Omental fat pad (tissue), 4 donors: Measurements from ENCODE around the gene ARL6IP5. TPM values are rescaled to one million over a fixed set of nuclear protein-coding genes. Genes with fewer than 3 reads are reported as not detected.

Experiments used
- ATAC-seq: fragments of 150-250 bp; one replicate; pipeline ENCODE4 v1.9.1; 2016; ENCODE audit warnings: mild to moderate bottlenecking, moderate library complexity; ENCODE audit not compliant: low FRiP score
- DNase-seq: peaks from one replicate; pipeline ENCODE4 v3.0.0-alpha.2; 2019; ENCODE audit warnings: low spot score
- total RNA-seq, 4 donors: library from RNA; depleted of rRNA; stranded (reverse); fragments of >200 nt; gene quantifications; one replicate each; pipeline ENCODE4 v1.1.0, GENCODE V29; 2016
- TF ChIP-seq, protein P1 (sequence below), 3 donors: fragments of 450-650 bp; IDR thresholded peaks; one replicate each; pipeline ENCODE4 v1.5.1; 2016 to 2017; ENCODE audit warnings: antibody characterized with exemption in 3 of 3, mild to moderate bottlenecking in 3 of 3, moderate library complexity in 2 of 3

ARL6IP5 gene
- total RNA-seq, 4 donors from 2014 or later, result 113 to 215 (median 199) TPM

DNA sequence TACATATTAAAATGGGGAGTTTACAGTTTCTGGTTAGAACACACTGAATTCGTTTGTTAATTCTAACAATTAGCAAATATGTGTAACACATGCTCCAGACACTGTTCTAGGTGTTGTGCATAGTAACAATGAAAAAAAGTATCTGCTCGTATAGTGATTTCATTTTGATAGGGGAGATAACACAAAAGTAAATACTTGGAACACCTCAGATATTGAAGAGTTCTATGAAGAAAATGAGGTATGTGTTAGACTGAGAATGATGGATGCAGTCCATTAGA is 25.9 kb upstream of the ARL6IP5 start:
- TF ChIP-seq, protein P1, sequence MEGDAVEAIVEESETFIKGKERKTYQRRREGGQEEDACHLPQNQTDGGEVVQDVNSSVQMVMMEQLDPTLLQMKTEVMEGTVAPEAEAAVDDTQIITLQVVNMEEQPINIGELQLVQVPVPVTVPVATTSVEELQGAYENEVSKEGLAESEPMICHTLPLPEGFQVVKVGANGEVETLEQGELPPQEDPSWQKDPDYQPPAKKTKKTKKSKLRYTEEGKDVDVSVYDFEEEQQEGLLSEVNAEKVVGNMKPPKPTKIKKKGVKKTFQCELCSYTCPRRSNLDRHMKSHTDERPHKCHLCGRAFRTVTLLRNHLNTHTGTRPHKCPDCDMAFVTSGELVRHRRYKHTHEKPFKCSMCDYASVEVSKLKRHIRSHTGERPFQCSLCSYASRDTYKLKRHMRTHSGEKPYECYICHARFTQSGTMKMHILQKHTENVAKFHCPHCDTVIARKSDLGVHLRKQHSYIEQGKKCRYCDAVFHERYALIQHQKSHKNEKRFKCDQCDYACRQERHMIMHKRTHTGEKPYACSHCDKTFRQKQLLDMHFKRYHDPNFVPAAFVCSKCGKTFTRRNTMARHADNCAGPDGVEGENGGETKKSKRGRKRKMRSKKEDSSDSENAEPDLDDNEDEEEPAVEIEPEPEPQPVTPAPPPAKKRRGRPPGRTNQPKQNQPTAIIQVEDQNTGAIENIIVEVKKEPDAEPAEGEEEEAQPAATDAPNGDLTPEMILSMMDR (IDR thresholded peaks at IDR 0.05), result no peak
- DNase-seq (no peak), ATAC-seq (no peak)

DNA sequence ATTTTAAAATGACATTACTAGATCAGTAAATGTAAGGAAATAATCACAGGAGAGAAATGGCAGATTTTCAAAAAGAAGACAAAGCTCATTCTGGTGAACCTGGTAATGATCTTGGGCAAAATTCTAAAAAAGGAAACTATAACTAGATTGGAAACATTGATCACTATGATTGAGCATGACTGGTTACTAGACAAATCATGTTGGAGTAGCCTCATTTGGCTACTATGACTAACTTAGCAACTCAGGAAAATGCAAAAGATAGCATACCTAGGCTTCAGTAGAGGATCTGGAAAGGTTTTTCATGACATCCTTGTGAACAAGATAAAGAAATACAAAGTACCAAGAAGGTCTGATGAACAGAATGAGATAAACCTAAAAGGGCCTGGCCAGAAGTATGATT is 25.0 kb upstream of the ARL6IP5 start:
- ATAC-seq, result no peak
- TF ChIP-seq, protein P1 (IDR thresholded peaks at IDR 0.05), result no peak
- DNase-seq, result no peak

DNA sequence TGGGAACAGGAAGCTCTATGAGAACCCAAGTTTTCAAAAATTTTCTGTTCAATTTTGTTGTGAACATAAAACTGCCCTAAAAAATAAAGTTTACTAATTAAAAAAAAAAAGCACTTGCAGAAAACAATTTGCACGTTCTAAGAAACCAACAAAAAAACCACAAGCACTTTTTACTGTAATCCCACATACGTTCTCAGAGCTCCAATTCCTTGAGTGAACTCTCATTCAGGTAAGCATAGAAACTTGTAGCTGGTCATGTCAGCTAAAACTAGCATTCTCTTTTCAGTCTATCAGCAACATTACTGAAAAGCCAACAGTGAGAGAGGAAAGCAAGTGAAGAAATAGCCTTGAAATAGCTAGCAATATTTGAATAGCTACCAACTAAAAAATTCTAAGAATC is 21.1 kb upstream of the ARL6IP5 start:
- no peak for DNase-seq
- no peak for ATAC-seq
- TF ChIP-seq, protein P1 (IDR thresholded peaks at IDR 0.05), result no peak

DNA sequence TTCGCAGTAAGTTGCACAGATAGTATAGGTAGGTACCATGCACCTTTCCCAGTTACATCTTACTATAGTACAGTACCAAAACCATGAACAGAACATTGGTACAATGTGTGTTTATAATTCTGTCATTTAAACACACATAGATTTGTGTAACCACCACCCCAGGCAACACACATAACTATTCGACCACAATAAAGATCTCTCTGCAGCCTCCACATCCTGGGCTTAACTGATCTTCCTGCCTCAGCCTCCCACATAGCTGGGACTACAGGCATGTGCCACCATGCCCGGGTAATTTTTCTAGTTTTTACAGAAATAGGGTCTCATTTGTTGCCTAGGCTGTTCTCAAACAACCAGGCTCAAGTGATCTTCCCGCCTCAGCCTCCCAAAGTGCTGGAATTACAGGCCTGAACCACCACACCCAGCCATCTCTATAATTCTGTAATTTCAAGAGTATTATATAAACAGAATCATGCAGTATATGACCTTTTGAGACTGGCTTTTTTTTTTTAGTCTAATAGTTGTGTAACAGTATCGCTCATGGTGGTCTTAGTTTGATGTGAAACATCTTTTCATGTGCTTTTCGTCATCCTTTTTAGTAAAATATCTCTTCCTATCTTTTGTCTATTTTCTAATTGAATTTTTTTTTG is 19.3 kb upstream of the ARL6IP5 start:
- TF ChIP-seq, protein P1 (IDR thresholded peaks at IDR 0.05), result no peak
- ATAC-seq, result no peak
- no peak for DNase-seq

DNA sequence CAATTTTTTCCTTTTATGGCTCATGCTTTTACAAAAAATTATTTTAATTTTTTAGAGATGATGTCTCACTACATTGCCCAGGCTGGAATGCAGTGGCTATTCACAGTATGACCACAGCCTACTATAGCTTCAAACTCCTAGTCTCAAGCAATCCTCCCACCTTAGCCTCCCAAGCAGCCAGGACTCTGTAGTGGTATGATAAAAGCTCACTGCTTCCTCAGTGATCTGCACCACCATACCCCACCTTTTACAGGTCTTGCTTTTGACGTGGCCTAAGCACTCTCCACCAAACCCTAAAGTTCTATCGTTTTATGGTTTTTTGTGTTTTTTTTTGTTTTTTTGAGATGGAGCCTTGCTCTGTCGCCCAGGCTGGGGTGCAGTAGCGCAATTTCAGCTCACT is 18.6 kb upstream of the ARL6IP5 start:
- TF ChIP-seq, protein P1 (IDR thresholded peaks at IDR 0.05), result no peak
- DNase-seq (no peak), ATAC-seq (no peak)

DNA sequence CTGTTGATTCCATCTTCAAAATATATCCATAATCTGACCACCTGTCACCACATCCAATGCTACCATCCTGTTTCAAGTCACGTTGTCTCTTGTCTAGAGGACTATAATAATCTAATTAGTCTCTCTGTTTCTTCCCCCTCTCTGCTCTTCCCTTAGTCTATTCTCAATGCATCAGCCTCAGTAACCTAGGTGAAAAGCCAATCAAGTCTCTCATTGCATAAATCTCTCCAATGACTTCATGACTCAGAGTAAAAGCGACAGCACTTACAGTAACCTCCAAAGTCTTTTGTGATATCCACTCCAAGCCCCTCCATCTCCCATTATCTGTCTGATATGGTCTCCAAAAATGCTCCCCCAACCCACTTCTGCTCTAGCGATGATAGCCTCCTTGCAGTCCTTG is 11.8 kb upstream of the ARL6IP5 start:
- TF ChIP-seq, protein P1 (IDR thresholded peaks at IDR 0.05), result no peak
- ATAC-seq (no peak), DNase-seq (no peak)

DNA sequence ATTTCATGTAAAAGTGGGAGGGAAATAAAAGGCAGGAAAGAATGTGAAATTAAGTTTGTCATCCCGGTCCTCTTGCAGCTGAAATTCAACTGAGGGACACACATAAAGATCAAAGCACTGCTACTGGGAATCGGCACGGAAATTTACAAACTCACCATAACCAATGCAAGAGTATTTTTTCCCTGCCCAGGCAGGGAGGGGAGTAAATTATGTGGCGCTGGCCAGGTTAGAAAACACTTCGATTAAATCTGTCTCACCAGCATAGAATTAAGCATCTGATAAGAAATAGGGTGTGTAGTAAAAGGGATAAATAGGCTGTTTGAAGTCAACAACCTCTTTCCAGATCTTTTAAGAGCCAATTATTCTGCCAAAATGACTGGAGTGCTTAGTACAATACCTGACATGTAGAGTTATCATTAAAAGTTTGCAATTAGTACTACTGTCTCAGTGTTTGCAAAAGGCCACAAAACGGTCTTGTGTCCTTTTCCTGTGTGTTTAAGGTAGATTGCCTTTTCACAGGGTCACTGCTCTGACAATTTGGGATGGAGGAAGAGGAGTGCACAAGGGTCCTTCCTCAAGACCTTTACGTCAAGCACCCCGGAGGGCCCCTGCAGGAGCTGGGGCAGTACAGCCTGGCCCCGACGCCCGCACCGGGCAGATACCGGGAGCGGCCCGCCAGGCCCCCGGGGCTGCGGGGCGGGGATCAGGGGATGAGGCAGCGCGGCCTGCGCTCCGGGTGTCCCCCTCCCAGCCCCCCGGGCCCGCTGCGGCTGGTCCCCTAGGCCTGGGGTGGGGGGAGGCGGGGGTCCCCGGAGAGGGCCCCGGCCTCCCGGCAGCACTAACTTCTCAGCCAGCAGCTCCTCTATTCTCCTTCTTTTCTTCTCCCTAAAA is 5.2 kb upstream of the ARL6IP5 start:
- TF ChIP-seq, protein P1 (IDR thresholded peaks at IDR 0.05), result no peak
- peak; percentile 33 for ATAC-seq
- no peak for DNase-seq
